ENCODE measurements around the gene KEL.

KEL gene

DNA sequence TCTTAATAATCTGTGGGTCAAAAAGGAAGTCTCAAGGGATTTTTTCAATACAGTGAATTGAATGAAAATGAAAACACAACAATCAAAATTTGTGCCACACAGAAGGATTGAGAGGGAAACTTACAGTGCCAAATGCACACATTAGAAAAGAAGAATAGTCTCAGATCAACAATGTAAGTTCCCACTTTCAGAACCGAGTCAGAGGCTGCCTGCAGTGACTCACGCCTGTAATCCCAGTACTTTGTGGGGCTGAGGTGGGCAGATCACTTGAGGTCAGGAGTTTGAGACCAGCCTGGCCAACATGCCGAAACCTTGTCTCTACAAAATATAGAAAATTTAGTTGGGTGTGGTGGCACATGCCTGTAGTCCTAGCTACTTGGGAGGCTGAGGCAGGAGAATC, 12.5 kb upstream of the KEL start:
- DNase-seq (ENCODE audit: low read depth): no peak
- no peak overlapping the region for H3K4me3 ChIP-seq (ENCODE audit: control insufficient read depth, low read depth, low read length)
- TF ChIP-seq, protein P1, sequence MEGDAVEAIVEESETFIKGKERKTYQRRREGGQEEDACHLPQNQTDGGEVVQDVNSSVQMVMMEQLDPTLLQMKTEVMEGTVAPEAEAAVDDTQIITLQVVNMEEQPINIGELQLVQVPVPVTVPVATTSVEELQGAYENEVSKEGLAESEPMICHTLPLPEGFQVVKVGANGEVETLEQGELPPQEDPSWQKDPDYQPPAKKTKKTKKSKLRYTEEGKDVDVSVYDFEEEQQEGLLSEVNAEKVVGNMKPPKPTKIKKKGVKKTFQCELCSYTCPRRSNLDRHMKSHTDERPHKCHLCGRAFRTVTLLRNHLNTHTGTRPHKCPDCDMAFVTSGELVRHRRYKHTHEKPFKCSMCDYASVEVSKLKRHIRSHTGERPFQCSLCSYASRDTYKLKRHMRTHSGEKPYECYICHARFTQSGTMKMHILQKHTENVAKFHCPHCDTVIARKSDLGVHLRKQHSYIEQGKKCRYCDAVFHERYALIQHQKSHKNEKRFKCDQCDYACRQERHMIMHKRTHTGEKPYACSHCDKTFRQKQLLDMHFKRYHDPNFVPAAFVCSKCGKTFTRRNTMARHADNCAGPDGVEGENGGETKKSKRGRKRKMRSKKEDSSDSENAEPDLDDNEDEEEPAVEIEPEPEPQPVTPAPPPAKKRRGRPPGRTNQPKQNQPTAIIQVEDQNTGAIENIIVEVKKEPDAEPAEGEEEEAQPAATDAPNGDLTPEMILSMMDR (IDR thresholded peaks at IDR 0.05; ENCODE audit: control insufficient read depth, insufficient read depth, low read depth, low read length, missing control alignments): no peak

DNA sequence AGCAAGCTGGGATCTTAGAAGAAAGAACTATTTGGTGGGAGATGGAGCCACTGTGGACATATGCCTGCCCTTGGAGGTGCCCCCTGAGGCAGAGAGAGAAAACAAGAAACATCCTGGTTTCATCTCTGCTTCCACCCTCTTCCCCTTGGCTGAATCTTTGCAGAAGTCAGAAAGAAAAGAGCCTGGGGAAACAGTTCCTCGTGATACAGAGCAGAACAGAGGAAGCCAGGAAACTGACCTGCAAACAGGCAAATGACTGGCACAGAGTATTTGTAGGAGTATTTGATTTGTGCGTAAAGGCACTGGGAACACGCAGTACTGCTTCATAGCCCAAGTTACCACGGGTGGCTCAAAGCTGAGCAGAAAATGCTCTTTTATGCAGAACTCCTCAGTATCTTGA, 7.0 kb upstream of the KEL start:
- TF ChIP-seq, protein P1 (IDR thresholded peaks at IDR 0.05; ENCODE audit: control insufficient read depth, insufficient read depth, low read depth, low read length, missing control alignments): no peak
- no peak overlapping the region for H3K4me3 ChIP-seq (ENCODE audit: control insufficient read depth, low read depth, low read length)
- no peak for DNase-seq (ENCODE audit: low read depth)

DNA sequence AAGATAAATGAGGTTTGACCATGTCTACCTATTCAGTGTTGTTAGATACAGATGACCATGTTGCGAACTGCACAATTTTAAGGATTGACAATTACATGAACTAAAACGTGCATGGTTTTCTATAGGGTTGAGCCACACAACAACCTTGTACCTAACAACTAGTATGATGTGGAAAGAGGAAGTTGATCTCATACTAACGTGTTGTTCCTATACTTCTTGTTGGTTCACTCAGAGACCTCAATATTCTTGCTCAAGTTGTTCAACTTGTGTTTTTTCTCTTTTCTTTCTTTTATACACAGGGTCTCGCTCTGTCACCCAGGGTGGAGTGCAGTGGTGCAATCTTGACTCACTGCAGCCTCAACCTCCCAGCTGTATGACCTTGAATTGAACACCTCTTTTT, 6.1 kb upstream of the KEL start:
- DNase-seq (ENCODE audit: low read depth): no peak
- TF ChIP-seq, protein P1 (IDR thresholded peaks at IDR 0.05; ENCODE audit: control insufficient read depth, insufficient read depth, low read depth, low read length, missing control alignments): no peak
- no peak overlapping the region for H3K4me3 ChIP-seq (ENCODE audit: control insufficient read depth, low read depth, low read length)

DNA sequence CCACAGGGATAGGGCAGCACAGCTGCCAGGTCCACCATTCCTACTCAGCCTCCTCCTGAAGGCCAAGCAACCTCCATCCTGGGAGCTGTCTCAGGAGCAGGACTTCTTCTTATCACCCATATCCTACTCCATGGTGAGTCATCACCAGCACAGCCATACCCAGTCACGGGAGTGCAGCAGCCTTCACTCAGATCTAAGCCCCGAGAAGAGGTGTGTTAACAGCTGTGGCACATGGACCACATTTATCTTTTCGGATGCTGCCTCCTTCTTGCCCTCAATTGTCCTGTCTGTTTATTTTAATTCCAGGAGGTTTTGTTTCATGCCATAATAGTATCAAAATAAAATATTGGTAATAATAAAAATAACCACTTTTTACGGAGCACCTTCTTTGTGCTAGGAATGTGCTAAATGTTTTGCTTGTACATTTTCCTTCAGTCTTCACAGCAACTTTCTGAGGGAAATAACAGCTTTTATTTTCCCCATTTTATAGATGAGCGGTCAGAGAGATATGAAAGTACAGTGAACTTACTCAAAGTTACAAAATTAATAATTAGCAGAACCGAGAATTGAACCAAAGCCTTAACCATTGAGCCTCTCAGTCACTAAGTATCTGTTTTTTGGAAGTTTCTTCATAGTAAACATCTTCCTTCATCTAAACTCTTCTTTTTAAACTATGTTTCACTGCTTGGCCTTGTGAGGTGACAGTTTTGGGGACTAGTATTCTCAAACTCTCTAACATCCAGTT, 2.5 kb upstream of the KEL start:
- TF ChIP-seq, protein P1 (IDR thresholded peaks at IDR 0.05; ENCODE audit: control insufficient read depth, insufficient read depth, low read depth, low read length, missing control alignments): no peak
- DNase-seq (ENCODE audit: low read depth): no peak

DNA sequence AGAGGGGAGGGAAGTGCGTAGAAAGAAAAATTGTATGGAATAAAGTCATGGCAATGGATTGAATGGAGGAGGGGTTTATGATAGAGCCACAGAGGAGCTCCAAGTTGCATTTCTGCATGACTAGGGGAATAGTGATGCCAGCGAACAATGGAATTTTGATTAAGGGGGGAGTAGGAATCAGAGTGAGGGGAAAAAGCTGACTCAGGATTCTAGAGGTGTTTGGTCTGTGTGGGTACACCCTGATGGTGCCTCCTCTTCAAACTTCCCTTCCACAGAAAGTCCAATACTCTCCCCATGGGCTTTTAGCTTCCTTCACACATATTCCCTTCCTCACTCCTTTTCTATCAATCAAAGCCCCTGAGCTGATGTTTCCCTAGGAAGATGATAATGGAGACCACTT, 1.8 kb upstream of the KEL start:
- no peak overlapping the region for H3K4me3 ChIP-seq (ENCODE audit: control insufficient read depth, low read depth, low read length)
- TF ChIP-seq, protein P1 (IDR thresholded peaks at IDR 0.05; ENCODE audit: control insufficient read depth, insufficient read depth, low read depth, low read length, missing control alignments): no peak
- DNase-seq (ENCODE audit: low read depth): no peak

More for the DNA sequence above, 2.5 kb upstream of the KEL start:
- no peak overlapping the region for H3K4me3 ChIP-seq (ENCODE audit: control insufficient read depth, low read depth, low read length)

DNA sequence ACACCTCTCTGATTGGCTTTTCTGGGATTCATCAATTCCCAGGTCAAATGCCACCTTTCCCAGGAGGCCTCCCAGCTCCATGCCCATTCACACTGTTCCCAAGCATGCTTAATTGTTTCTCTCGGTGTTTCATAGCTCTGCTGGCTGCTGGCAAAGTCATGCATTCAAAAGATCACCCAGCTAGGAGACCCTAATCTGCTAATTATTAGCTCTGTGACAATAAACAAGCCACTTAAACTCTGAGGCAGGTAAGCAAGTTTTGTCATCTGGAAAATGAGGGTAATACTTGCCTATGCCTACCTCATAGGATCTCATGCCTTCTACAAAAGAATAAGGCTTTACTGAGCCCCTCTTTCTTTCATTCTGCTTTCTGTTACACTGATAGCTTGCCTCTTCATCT, 828 bp upstream of the KEL start:
- TF ChIP-seq, protein P1 (IDR thresholded peaks at IDR 0.05; ENCODE audit: control insufficient read depth, insufficient read depth, low read depth, low read length, missing control alignments): no peak
- DNase-seq (ENCODE audit: low read depth): no peak
- H3K4me3 ChIP-seq (ENCODE audit: control insufficient read depth, low read depth, low read length): no peak overlapping the region

Measured in AG09309 (cell line).